ENCODE results near the gene ZC3H10.
A peak's percentile ranks its signal among the peaks of the same experiment; 100 is the strongest.

ZC3H10 gene

GRCh38 chr12:56119361-56119796 is 1.3 kb downstream of the ZC3H10 start:
- H3K4me3 ChIP-seq (ENCODE audit: low read depth in 1 of 2, low read length in 2 of 2), result peak overlapping the region in 1 of 2 donors; percentile 96
- H3K27ac ChIP-seq (ENCODE audit: low read depth, low read length), result peak overlapping the region; percentile 94
- no peaks in the 10 kb centered on the region for H3K9me3 ChIP-seq (ENCODE audit: low read length)
- peak overlapping the region; percentile 80 for H3K9ac ChIP-seq (ENCODE audit: low read length)
- no peaks in the 10 kb centered on the region for H3K27me3 ChIP-seq (ENCODE audit: control insufficient read depth in 1 of 2, insufficient read depth in 2 of 2, low read length in 2 of 2)
- H3K4me1 ChIP-seq (ENCODE audit: insufficient read depth, low read length), result peaks cover 20% of the 10 kb centered on the region
- H3K36me3 ChIP-seq (ENCODE audit: insufficient read depth, low read length), result peaks cover 33% of the 10 kb centered on the region

- Histone ChIP-seq H3K9me3 (ENCODE audit: low read length) (no peaks in the 10 kb centered on the region), H3K36me3 (ENCODE audit: insufficient read depth, low read length) (peaks cover 33% of the 10 kb centered on the region), H3K9ac (ENCODE audit: low read length) (no peak overlapping the region), H3K27me3 (ENCODE audit: control insufficient read depth in 1 of 2, insufficient read depth in 2 of 2, low read length in 2 of 2) (no peaks in the 10 kb centered on the region), H3K4me1 (ENCODE audit: insufficient read depth, low read length) (peaks cover 20% of the 10 kb centered on the region), H3K27ac (ENCODE audit: low read depth, low read length) (peak overlapping the region; percentile 80), H3K4me3 (ENCODE audit: low read depth in 1 of 2, low read length in 2 of 2) (no peak overlapping the region)
Measured at GRCh38 chr12:56120158-56120846, 2.2 kb downstream of the ZC3H10 start.

- Histone ChIP-seq H3K36me3 (ENCODE audit: insufficient read depth, low read length) (peaks cover 33% of the 10 kb centered on the region), H3K9me3 (ENCODE audit: low read length) (no peaks in the 10 kb centered on the region), H3K4me3 (ENCODE audit: low read depth in 1 of 2, low read length in 2 of 2) (no peak overlapping the region), H3K4me1 (ENCODE audit: insufficient read depth, low read length) (peaks cover 27% of the 10 kb centered on the region), H3K27ac (ENCODE audit: low read depth, low read length) (no peak overlapping the region), H3K9ac (ENCODE audit: low read length) (no peak overlapping the region), H3K27me3 (ENCODE audit: control insufficient read depth in 1 of 2, insufficient read depth in 2 of 2, low read length in 2 of 2) (no peaks in the 10 kb centered on the region)
Measured at GRCh38 chr12:56121204-56121870, 3.3 kb downstream of the ZC3H10 start.

- H3K27ac ChIP-seq (ENCODE audit: low read depth, low read length), result peak overlapping the region; percentile 53
- no peaks in the 10 kb centered on the region for H3K27me3 ChIP-seq (ENCODE audit: control insufficient read depth in 1 of 2, insufficient read depth in 2 of 2, low read length in 2 of 2)
- peaks cover 27% of the 10 kb centered on the region for H3K36me3 ChIP-seq (ENCODE audit: insufficient read depth, low read length)
- H3K9ac ChIP-seq (ENCODE audit: low read length), result no peak overlapping the region
- peaks cover 38% of the 10 kb centered on the region for H3K4me1 ChIP-seq (ENCODE audit: insufficient read depth, low read length)
- no peaks in the 10 kb centered on the region for H3K9me3 ChIP-seq (ENCODE audit: low read length)
- H3K4me3 ChIP-seq (ENCODE audit: low read depth in 1 of 2, low read length in 2 of 2), result no peak overlapping the region
Measured at GRCh38 chr12:56122637-56123036, 4.6 kb downstream of the ZC3H10 start.

- Histone ChIP-seq H3K4me3 (ENCODE audit: low read depth in 1 of 2, low read length in 2 of 2) (no peak overlapping the region), H3K36me3 (ENCODE audit: insufficient read depth, low read length) (peaks cover 27% of the 10 kb centered on the region), H3K27ac (ENCODE audit: low read depth, low read length) (no peak overlapping the region), H3K4me1 (ENCODE audit: insufficient read depth, low read length) (peaks cover 31% of the 10 kb centered on the region), H3K27me3 (ENCODE audit: control insufficient read depth in 1 of 2, insufficient read depth in 2 of 2, low read length in 2 of 2) (no peaks in the 10 kb centered on the region), H3K9me3 (ENCODE audit: low read length) (no peaks in the 10 kb centered on the region), H3K9ac (ENCODE audit: low read length) (no peak overlapping the region)
Measured at GRCh38 chr12:56124133-56124532, 6.1 kb downstream of the ZC3H10 start.

GRCh38 chr12:56126732-56127239 is 8.7 kb downstream of the ZC3H10 start:
- Histone ChIP-seq H3K27me3 (ENCODE audit: control insufficient read depth in 1 of 2, insufficient read depth in 2 of 2, low read length in 2 of 2) (no peaks in the 10 kb centered on the region), H3K4me3 (ENCODE audit: low read depth in 1 of 2, low read length in 2 of 2) (peak overlapping the region in 1 of 2 donors; percentile 58), H3K9me3 (ENCODE audit: low read length) (no peaks in the 10 kb centered on the region), H3K4me1 (ENCODE audit: insufficient read depth, low read length) (peaks cover 33% of the 10 kb centered on the region), H3K36me3 (ENCODE audit: insufficient read depth, low read length) (peaks cover 23% of the 10 kb centered on the region), H3K9ac (ENCODE audit: low read length) (peak overlapping the region; percentile 77), H3K27ac (ENCODE audit: low read depth, low read length) (peak overlapping the region; percentile 92)

- H3K4me3 ChIP-seq (ENCODE audit: low read depth in 1 of 2, low read length in 2 of 2), result peak overlapping the region in 1 of 2 donors; percentile 58
- H3K4me1 ChIP-seq (ENCODE audit: insufficient read depth, low read length), result peaks cover 33% of the 10 kb centered on the region
Measured at GRCh38 chr12:56127485-56127887, 9.4 kb downstream of the ZC3H10 start.

GRCh38 chr12:56127888-56128669 is 10.0 kb downstream of the ZC3H10 start, which contains the start of gene ESYT1:
Gene ESYT1, plus strand, starts transcription at chr12:56128267. Its CDS starts 53 bp downstream, at chr12:56128320.
- Histone ChIP-seq H3K4me1 (ENCODE audit: insufficient read depth, low read length) (peaks cover 33% of the 10 kb centered on the region), H3K4me3 (ENCODE audit: low read depth in 1 of 2, low read length in 2 of 2) (peak within 1 kb of the TSS; percentile 66 to 91), H3K9ac (ENCODE audit: low read length) (peak within 1 kb of the TSS; percentile 83), H3K36me3 (ENCODE audit: insufficient read depth, low read length) (peaks cover 26% of the 10 kb centered on the region), H3K27ac (ENCODE audit: low read depth, low read length) (peak within 1 kb of the TSS; percentile 92), H3K9me3 (ENCODE audit: low read length) (no peaks in the 10 kb centered on the region), H3K27me3 (ENCODE audit: control insufficient read depth in 1 of 2, insufficient read depth in 2 of 2, low read length in 2 of 2) (no peaks in the 10 kb centered on the region)

More at GRCh38 chr12:56127485-56127887, 9.4 kb downstream of the ZC3H10 start:
- H3K9ac ChIP-seq (ENCODE audit: low read length), result peak overlapping the region; percentile 77
- no peaks in the 10 kb centered on the region for H3K9me3 ChIP-seq (ENCODE audit: low read length)
- peak overlapping the region; percentile 92 for H3K27ac ChIP-seq (ENCODE audit: low read depth, low read length)
- H3K27me3 ChIP-seq (ENCODE audit: control insufficient read depth in 1 of 2, insufficient read depth in 2 of 2, low read length in 2 of 2), result no peaks in the 10 kb centered on the region
- peaks cover 24% of the 10 kb centered on the region for H3K36me3 ChIP-seq (ENCODE audit: insufficient read depth, low read length)

- Histone ChIP-seq H3K4me3 (ENCODE audit: low read depth in 1 of 2, low read length in 2 of 2) (peak overlapping the region; percentile 66 to 91), H3K27me3 (ENCODE audit: control insufficient read depth in 1 of 2, insufficient read depth in 2 of 2, low read length in 2 of 2) (no peaks in the 10 kb centered on the region), H3K36me3 (ENCODE audit: insufficient read depth, low read length) (peaks cover 33% of the 10 kb centered on the region), H3K27ac (ENCODE audit: low read depth, low read length) (peak overlapping the region; percentile 92), H3K9ac (ENCODE audit: low read length) (peak overlapping the region; percentile 83), H3K9me3 (ENCODE audit: low read length) (no peaks in the 10 kb centered on the region), H3K4me1 (ENCODE audit: insufficient read depth, low read length) (peaks cover 33% of the 10 kb centered on the region)
Measured at GRCh38 chr12:56128670-56129205, 10.7 kb downstream of the ZC3H10 start.

GRCh38 chr12:56129206-56129941 is 11.3 kb downstream of the ZC3H10 start:
- H3K27me3 ChIP-seq (ENCODE audit: control insufficient read depth in 1 of 2, insufficient read depth in 2 of 2, low read length in 2 of 2), result no peaks in the 10 kb centered on the region
- peak overlapping the region; percentile 83 for H3K9ac ChIP-seq (ENCODE audit: low read length)
- no peaks in the 10 kb centered on the region for H3K9me3 ChIP-seq (ENCODE audit: low read length)
- peak overlapping the region; percentile 66 to 91 for H3K4me3 ChIP-seq (ENCODE audit: low read depth in 1 of 2, low read length in 2 of 2)
- peaks cover 39% of the 10 kb centered on the region for H3K36me3 ChIP-seq (ENCODE audit: insufficient read depth, low read length)
- peaks cover 33% of the 10 kb centered on the region for H3K4me1 ChIP-seq (ENCODE audit: insufficient read depth, low read length)
- peak overlapping the region; percentile 92 for H3K27ac ChIP-seq (ENCODE audit: low read depth, low read length)
